VCaP (cell line): Measurements from ENCODE around the gene SSBP3.
A peak's percentile ranks its signal among the peaks of the same experiment; 100 is the strongest.

Source experiments
- H3K27ac ChIP-seq: fragments of 450-650 bp; 2 replicates; pipeline ENCODE4 v1.5.1; 2017
- CTCF ChIP-seq: fragments of 450-650 bp; conservative IDR thresholded peaks from 2 replicates; pipeline ENCODE4 v1.5.1; 2017; ENCODE audit warnings: mild to moderate bottlenecking, moderate library complexity

Gene SSBP3

GRCh38 chr1:54331091-54331772, 75.0 kb downstream of the SSBP3 start:
- no peak overlapping the region; the same call in 1 of the 2 replicates for H3K27ac ChIP-seq

GRCh38 chr1:54329312-54330003, 76.7 kb downstream of the SSBP3 start:
- no peak for TF ChIP-seq CTCF
- peak overlapping the region; percentile 16; the same call in 1 of the 2 replicates for H3K27ac ChIP-seq

More at GRCh38 chr1:54331091-54331772, 75.0 kb downstream of the SSBP3 start:
- TF ChIP-seq CTCF: no peak

GRCh38 chr1:54328066-54328636, 78.0 kb downstream of the SSBP3 start:
- H3K27ac ChIP-seq: no peak overlapping the region
- TF ChIP-seq CTCF: no peak

GRCh38 chr1:54327386-54328065, 78.7 kb downstream of the SSBP3 start:
- H3K27ac ChIP-seq: no peak overlapping the region; the same call in 1 of the 2 replicates

GRCh38 chr1:54326543-54327385, 79.4 kb downstream of the SSBP3 start:
- no peak for TF ChIP-seq CTCF
- H3K27ac ChIP-seq: no peak overlapping the region; the same call in 1 of the 2 replicates

More at GRCh38 chr1:54327386-54328065, 78.7 kb downstream of the SSBP3 start:
- TF ChIP-seq CTCF: no peak

- no peak overlapping the region; the same call in 1 of the 2 replicates for H3K27ac ChIP-seq
- TF ChIP-seq CTCF: no peak
Observed at GRCh38 chr1:54325703-54326461, 80.3 kb downstream of the SSBP3 start.
